HG03342 (cell line): ENCODE measurements around the gene SMIM30.
"Not testable (repeated sequence)": the region's sequence is repeated elsewhere in the genome, so short reads cannot be mapped to it uniquely, and the experiment has no call there.

Experiments
- ATAC-seq: cut with Tn5 transposase; IDR thresholded peaks from one replicate; pipeline ENCODE4 v1.9.1; 2021; ENCODE audit warnings: mild to moderate bottlenecking, moderate library complexity; ENCODE audit not compliant: unreplicated experiment

The SMIM30 gene

GRCh38 chr7:113118074-113118959 lies at the start of gene SMIM30:
Gene SMIM30, minus strand, starts transcription at chr7:113118554. Its CDS starts 976 bp downstream, at chr7:113117578.
- ATAC-seq = peak; percentile 99

DNA sequence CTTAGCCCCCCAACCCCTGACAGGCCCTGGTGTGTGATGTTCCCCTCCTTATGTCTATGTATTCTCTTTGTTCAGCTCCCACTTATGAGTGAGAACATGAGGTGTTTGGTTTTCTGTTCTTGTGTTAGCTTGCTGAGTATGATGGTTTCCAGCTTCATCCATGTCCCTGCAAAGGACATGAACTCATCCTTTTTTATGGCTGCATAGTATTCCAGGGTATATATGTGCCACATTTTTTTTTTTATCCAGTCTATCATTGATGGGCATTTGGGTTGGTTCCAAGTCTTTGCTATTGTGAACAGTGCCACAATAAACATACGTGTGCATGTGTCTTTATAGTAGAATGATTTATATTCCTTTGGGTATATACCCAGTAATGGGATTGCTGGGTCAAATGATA lies 47.8 kb upstream of the SMIM30 start:
- not testable (repeated sequence) for ATAC-seq

GRCh38 chr7:113161050-113161449 lies 42.7 kb upstream of the SMIM30 start:
- ATAC-seq = no peak

DNA sequence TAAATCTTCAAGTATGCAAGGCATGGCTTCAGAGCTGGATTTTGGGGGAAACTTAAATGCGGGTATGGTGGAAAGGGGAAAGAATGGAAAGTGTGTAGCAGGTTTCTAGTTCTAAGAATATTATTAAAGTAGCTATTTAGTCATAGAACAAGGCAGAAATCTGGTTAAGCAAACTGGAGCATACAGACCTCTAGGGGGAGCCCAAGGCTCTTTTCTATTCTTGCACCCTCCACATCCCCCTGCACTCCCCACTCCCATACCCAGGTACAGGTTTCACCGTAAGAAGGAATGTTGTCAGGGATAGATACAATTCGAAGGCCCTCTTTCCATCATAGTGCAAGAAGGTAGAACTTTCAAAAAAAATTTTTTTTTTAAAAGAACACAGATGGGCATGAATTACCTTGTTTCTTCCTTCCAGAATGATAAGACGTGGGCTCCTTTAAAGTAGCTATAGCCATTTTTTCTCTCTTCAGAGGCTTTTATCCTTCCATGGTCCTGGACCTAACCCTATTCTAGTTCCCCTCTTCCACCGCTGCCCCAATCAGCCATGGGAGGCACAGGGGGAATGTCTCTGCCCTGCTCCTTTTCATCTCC lies 41.5 kb upstream of the SMIM30 start:
- ATAC-seq = peak; percentile 76

GRCh38 chr7:113158756-113159155 lies 40.4 kb upstream of the SMIM30 start:
- no peak for ATAC-seq

DNA sequence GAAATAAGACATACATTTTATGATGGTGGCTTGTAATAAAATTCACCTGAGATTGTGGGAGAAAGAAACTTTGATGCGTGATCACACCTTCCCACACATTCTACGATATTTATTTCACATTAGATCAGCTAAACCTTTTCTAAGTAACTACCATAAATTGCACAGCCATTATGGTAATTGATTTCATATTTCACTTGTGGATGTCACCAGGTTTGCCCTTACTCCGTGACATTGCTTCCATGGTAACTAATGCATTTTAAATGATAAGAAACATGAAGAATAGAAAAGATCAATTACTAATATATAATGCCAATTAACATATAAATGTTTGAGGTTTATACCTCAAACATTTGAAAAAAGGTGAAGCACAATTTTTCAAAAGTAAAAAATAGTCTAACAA lies 35.8 kb upstream of the SMIM30 start:
- ATAC-seq = no peak

- no peak for ATAC-seq
Measured at GRCh38 chr7:113144817-113145216, 26.5 kb upstream of the SMIM30 start.

GRCh38 chr7:113143486-113144257 lies 25.3 kb upstream of the SMIM30 start:
- ATAC-seq = peak; percentile 54

DNA sequence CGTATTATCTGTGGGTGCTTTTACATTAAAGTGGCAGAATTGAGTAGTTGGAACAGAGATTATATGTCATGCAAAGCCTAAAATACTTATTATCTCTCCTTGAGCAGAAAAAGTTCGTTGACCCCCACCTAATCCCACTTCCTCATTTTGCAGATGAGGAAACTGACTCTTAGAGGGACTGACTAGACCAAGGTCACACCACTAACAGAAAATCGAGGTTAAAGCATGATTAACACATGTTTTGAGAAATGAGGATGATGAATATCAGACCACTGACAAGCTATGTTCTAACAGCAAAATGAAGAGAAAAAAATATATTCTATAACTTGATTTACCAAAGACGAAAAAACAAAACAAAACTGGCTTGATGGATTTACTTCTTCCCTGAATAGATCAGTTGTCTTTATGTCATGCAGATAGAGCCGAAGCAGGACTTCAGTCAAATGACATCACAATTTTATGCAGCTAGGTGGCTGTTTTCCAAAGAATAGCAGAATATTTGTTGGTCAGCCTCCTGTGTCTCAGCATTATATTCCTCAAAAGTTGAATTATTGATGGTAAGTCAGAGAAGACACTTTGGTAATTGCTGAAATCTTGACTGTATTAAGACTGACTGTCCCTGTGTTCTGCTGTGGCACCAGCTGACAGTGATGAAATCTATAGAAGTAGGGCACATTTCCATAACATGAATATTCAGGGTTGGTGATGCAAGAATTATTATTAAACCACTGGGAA lies 24.2 kb upstream of the SMIM30 start:
- peak; percentile 73 for ATAC-seq

- ATAC-seq = no peak
Measured at GRCh38 chr7:113141803-113142202, 23.4 kb upstream of the SMIM30 start.

DNA sequence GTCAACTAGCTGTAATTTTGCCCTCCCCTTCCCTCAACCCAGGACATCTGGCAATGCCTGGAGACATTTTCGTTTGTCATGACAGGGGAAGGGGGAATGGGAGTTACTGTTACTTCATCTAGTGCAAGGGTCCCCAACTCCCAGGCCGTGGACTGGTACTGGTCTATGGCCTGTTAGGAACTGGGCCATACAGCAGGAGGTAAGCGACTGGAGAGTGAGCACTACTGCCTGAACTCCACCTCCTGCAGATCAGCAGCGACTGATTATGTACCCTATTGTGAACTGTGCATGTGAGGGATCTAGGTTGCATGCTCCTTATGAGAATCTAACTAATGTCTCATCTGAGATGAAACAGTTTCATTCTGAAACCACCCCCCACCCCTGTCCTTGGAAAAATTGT lies 22.6 kb upstream of the SMIM30 start:
- no peak for ATAC-seq

GRCh38 chr7:113137241-113137640 lies 18.9 kb upstream of the SMIM30 start:
- no peak for ATAC-seq

- ATAC-seq = no peak
Measured at GRCh38 chr7:113134025-113134424, 15.7 kb upstream of the SMIM30 start.

GRCh38 chr7:113131367-113131766 lies 13.0 kb upstream of the SMIM30 start:
- ATAC-seq = no peak

DNA sequence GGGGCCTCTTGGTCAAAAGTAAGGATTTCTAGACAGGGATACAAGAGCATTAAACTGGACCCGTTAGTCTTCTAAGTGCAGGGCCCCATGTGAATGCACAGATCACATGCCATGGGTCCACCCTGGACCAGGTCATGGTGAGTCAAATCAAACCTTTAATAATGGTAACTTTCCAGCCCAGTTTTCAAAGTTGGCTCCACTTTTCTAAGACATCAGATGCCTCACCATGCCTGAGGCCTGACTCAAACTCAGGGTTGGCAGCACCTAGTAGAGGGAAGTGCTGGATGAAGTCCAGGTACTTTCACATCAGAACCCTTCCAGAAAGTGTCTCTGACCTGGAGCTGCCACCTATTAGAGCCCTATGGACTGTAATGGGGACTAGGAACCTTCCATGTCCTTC lies 9.7 kb upstream of the SMIM30 start:
- ATAC-seq = no peak

DNA sequence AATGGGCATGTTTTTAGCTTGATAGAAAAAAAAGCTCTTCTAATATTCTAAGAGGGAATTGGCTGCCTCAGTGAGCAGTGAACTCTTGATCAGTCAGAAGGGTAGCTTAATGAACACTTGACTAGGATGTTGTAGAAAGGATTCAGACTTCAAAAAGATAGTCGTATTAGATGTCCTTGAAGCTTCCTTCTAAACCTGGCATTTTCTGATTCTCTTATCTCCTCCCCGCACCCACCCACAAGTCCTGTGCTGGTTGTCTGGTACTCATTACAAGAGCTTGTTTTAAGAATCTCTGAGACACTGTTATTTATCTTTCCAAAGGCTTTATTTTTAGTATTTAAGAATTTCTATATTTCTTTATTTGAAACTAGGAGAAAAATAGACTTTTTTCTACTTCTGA lies 7.4 kb upstream of the SMIM30 start:
- ATAC-seq = no peak

DNA sequence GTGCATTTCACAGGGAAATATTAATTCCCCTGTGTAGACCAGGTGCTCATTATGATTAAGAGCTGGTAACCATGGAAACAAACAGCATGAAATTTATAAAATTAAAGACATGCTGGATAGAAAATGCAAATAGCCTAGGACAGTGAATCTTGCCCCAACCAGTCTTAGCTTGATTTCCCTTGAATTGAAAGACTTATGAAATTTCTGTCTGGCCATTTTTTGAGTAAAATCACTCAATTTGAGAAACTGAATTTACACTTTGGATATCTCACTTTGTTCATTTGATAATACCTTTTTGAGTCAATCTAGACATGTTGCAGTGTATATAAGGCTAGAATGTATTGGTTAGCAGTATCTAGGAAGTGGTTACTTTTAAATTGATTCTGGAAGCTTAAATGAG lies 4.4 kb upstream of the SMIM30 start:
- ATAC-seq = no peak

GRCh38 chr7:113120647-113121046 lies 2.3 kb upstream of the SMIM30 start:
- ATAC-seq = no peak

GRCh38 chr7:113119429-113119828 lies 1.1 kb upstream of the SMIM30 start:
- ATAC-seq = no peak

DNA sequence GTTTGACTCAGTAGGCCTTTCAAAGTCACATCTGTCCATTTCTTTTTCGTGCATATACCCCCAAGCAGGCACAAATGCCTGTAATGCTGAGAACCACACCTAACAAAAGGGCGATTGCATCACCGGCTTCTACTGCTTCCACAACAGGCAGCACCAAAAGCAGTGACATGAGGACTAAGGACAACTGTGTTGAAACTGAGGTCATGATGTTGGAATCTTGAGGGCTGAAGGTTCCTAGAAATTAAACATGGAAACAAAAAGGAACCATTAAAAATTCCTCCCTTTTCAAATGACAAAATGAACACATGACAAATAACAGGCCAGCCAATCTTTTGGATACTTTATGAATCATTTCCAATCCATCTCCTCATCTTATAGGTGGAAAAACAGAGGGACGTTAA lies 980 bp downstream of the SMIM30 start:
- not testable (repeated sequence) for ATAC-seq

GRCh38 chr7:113113912-113114311 lies 4.4 kb downstream of the SMIM30 start:
- ATAC-seq = peak; percentile 32
